ENCODE results near the gene POLR1B. TPM values are rescaled to one million over a fixed set of nuclear protein-coding genes. Genes with fewer than 3 reads are reported as not detected.
"Not testable (repeated sequence)": the region's sequence is repeated elsewhere in the genome, so short reads cannot be mapped to it uniquely, and the experiment has no call there.

The POLR1B gene
- total RNA-seq, 1 donor from 2014 or later, result 11.7 TPM

DNA sequence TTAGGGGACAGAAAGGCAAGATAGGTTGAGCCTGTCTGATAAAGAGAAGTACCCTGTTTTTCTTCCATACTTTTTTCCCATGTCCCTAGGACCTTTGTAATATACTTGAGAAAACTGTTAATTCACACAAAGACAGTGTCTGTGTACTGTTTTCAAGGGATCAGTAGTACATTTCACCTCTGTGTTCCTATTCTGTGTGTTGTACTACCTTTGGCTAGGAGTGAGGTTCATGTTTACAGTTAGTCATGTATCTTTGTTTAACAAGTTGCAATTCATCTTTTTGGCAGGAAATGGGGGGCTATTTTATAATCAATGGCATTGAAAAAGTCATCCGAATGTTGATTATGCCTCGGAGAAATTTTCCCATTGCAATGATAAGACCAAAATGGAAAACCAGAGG is 6.7 kb downstream of the POLR1B start:
- Histone ChIP-seq H3K4me3 (no peak overlapping the region), H3K4me1 (no peaks in the 10 kb centered on the region), H3K9me3 (replicated peaks) (no peaks in the 10 kb centered on the region), H3K27me3 (ENCODE audit: low read depth) (no peaks in the 10 kb centered on the region), H3K27ac (replicated peaks) (no peak overlapping the region), H3K36me3 (peaks cover 72% of the 10 kb centered on the region)
- DNase-seq, result no peak
- TF ChIP-seq, protein P1, sequence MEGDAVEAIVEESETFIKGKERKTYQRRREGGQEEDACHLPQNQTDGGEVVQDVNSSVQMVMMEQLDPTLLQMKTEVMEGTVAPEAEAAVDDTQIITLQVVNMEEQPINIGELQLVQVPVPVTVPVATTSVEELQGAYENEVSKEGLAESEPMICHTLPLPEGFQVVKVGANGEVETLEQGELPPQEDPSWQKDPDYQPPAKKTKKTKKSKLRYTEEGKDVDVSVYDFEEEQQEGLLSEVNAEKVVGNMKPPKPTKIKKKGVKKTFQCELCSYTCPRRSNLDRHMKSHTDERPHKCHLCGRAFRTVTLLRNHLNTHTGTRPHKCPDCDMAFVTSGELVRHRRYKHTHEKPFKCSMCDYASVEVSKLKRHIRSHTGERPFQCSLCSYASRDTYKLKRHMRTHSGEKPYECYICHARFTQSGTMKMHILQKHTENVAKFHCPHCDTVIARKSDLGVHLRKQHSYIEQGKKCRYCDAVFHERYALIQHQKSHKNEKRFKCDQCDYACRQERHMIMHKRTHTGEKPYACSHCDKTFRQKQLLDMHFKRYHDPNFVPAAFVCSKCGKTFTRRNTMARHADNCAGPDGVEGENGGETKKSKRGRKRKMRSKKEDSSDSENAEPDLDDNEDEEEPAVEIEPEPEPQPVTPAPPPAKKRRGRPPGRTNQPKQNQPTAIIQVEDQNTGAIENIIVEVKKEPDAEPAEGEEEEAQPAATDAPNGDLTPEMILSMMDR (IDR thresholded peaks at IDR 0.05; ENCODE audit: borderline replicate concordance), result no peak
- intact Hi-C loops (cut with micrococcal nuclease), result no loop called here

DNA sequence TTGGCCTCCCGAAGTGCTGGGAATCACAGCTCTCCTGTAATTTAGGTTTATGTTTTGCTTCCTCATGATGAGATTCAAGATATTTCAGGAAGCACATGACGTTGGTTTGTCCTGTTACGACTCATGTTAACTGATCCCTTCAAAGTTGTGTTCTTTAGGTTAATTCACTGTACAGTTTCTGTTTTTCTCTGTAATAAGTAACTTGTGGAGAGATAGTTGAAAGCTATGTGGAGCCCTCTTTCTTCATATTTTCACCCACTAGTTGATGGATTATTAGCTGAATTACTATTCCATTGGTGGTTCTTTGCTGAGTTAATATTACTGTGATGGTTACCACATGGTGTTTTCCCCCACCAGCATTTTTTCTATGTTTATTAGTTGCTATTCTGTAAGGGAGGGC is 23.8 kb downstream of the POLR1B start:
- Histone ChIP-seq H3K4me1 (no peaks in the 10 kb centered on the region), H3K9me3 (replicated peaks) (peaks cover 18% of the 10 kb centered on the region), H3K27ac (replicated peaks) (no peak overlapping the region), H3K4me3 (no peak overlapping the region), H3K27me3 (ENCODE audit: low read depth) (no peaks in the 10 kb centered on the region), H3K36me3 (peaks cover 97% of the 10 kb centered on the region)
- TF ChIP-seq, protein P1 (IDR thresholded peaks at IDR 0.05; ENCODE audit: borderline replicate concordance), result no peak
- no peak for DNase-seq
- intact Hi-C loops (cut with micrococcal nuclease), result no loop called here

DNA sequence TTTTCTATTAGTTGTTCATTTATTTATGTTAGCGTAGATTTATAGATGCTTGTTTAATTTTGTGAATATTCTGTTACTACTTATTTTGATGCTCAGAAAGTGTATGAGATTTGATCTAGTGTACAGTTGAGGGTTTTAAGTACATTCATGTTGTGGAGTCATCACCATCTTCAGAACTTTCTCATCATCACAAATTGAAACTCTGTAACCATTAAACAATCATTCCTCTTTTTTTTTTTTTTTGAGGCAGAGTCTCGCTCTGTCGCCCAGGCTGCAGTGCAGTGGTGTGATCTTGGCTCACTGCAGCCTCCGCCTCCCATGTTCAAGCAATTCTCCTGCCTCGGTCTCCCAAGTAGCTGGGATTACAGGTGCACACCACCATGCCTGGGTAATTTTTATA is 24.2 kb downstream of the POLR1B start:
- Histone ChIP-seq H3K36me3 (peaks cover 97% of the 10 kb centered on the region), H3K9me3 (replicated peaks) (peaks cover 18% of the 10 kb centered on the region)
- H3K27ac ChIP-seq (replicated peaks); intact Hi-C loops (cut with micrococcal nuclease); H3K4me1 ChIP-seq; H3K27me3 ChIP-seq (ENCODE audit: low read depth); H3K4me3 ChIP-seq; DNase-seq: not testable (repeated sequence)

DNA sequence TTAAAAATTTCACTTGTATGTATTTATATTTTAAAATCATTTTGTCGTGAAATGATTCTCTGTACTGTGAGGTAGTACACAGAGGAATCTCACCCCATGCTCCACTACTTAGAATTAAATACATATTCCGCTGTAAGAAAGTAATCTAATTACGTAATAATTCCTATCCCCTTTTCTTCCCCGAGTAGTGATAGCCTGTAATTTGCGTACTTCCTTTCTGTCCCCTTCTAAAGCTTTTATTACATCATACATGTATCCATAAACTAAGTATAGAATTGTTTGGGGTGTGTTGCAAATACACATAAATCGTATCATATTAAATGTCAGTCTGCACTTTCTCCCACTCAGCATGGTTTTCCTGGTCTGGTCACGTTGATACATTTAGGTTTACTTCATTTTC is 29.7 kb downstream of the POLR1B start:
- intact Hi-C loops (cut with micrococcal nuclease), result no loop called here
- Histone ChIP-seq H3K27ac (replicated peaks) (no peak overlapping the region), H3K27me3 (ENCODE audit: low read depth) (no peaks in the 10 kb centered on the region), H3K36me3 (peaks cover 98% of the 10 kb centered on the region), H3K9me3 (replicated peaks) (peaks cover 18% of the 10 kb centered on the region), H3K4me1 (no peaks in the 10 kb centered on the region), H3K4me3 (no peak overlapping the region)
- no peak for DNase-seq
- TF ChIP-seq, protein P1 (IDR thresholded peaks at IDR 0.05; ENCODE audit: borderline replicate concordance), result no peak

DNA sequence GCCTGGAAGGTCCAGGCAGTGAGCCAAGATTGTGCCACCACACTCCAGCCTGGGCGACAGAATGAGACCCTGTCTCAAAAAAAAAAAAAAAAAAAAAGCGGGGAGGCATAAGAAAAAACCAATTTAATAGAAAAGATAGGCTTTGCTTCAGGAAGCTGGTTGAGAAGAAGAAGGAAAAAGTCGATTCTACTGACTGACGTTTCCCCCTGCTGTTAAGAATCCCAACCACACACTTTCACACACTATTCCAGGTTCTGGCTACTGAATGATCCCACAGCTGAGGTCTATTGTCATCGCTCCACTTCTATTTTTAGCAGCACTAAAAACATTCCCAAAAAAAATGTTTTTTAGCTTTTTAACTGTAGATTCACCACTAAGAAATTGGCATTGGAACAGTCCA is 35.5 kb downstream of the POLR1B start:
- Histone ChIP-seq H3K4me3 (no peak overlapping the region), H3K27me3 (ENCODE audit: low read depth) (no peaks in the 10 kb centered on the region), H3K4me1 (peaks cover 4% of the 10 kb centered on the region), H3K9me3 (replicated peaks) (no peaks in the 10 kb centered on the region), H3K27ac (replicated peaks) (no peak overlapping the region), H3K36me3 (peaks cover 40% of the 10 kb centered on the region)
- TF ChIP-seq, protein P1 (IDR thresholded peaks at IDR 0.05; ENCODE audit: borderline replicate concordance), result no peak
- DNase-seq, result no peak
- intact Hi-C loops (cut with micrococcal nuclease), result no loop called here

DNA sequence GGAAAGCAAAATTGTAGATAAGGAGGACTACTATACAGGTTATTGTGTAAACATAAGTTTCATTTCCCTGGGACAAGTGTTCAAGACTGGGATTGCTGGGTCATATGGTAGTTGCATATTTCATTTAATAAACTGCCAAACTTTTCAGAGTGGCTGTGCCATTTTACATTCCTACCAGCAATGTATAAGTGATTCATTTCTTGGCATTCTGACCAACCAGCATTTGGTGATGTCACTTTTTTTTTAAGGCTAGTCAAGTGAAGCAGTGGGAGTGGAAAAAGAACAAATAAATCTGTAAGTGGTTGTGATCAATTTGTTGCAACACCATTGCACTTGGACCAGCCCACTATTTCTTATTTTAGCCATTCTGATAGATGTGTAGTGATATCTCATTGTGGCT is 37.0 kb downstream of the POLR1B start:
- peaks cover 16% of the 10 kb centered on the region for H3K4me1 ChIP-seq
- no peaks in the 10 kb centered on the region for H3K27me3 ChIP-seq (ENCODE audit: low read depth)
- TF ChIP-seq, protein P1 (IDR thresholded peaks at IDR 0.05; ENCODE audit: borderline replicate concordance), result no peak
- peaks cover 26% of the 10 kb centered on the region for H3K36me3 ChIP-seq
- no peak overlapping the region for H3K27ac ChIP-seq (replicated peaks)
- intact Hi-C loops (cut with micrococcal nuclease), result no loop called here
- no peak overlapping the region for H3K4me3 ChIP-seq
- no peak for DNase-seq
- no peaks in the 10 kb centered on the region for H3K9me3 ChIP-seq (replicated peaks)
